VCaP (cell line): ENCODE data around the gene EPC1.

Source experiments
- H3K27ac ChIP-seq: fragments of 450-650 bp; 2 replicates; pipeline ENCODE4 v1.5.1; 2017
- TF ChIP-seq, protein P1 (sequence below): fragments of 450-650 bp; conservative IDR thresholded peaks from 2 replicates; pipeline ENCODE4 v1.5.1; 2017; ENCODE audit warnings: mild to moderate bottlenecking, moderate library complexity

Gene EPC1

DNA sequence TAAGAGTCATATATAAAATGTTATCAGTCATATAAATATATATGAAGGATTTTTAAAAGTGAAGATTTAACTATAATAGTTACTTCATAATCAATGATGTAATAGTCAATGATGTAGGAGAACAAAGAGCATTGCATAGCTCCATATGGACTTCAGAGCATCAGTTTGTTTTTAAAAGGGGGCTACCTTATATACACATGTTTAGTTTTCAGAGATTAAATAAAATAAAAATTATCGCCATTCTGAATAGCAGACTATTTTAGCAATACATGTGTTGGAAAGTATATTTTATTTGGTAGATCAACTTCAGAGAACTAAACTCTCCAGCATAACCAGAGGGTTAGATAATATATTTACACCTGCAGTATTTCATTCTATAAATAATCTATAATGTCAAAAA, 29.1 kb upstream of the EPC1 start:
- TF ChIP-seq, protein P1, sequence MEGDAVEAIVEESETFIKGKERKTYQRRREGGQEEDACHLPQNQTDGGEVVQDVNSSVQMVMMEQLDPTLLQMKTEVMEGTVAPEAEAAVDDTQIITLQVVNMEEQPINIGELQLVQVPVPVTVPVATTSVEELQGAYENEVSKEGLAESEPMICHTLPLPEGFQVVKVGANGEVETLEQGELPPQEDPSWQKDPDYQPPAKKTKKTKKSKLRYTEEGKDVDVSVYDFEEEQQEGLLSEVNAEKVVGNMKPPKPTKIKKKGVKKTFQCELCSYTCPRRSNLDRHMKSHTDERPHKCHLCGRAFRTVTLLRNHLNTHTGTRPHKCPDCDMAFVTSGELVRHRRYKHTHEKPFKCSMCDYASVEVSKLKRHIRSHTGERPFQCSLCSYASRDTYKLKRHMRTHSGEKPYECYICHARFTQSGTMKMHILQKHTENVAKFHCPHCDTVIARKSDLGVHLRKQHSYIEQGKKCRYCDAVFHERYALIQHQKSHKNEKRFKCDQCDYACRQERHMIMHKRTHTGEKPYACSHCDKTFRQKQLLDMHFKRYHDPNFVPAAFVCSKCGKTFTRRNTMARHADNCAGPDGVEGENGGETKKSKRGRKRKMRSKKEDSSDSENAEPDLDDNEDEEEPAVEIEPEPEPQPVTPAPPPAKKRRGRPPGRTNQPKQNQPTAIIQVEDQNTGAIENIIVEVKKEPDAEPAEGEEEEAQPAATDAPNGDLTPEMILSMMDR: no peak

DNA sequence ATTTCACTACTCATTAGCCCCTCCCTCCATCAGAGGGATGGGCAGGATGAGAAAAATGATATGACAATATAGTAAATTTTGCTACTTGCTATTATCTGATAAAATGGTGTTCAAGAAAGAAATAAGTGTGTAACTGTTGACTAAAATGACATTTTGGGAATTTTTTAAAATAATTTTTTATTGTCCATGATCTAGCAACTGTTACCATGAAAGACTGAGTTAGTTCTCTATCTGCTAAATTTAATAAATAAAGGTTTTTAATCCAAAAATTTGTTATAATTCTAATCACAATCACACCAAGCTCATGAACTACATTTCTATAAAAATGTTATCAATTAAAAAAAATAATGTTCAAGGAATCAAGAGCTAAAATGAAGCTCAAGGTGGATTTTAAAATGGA, 28.7 kb upstream of the EPC1 start:
- TF ChIP-seq, protein P1: no peak
- no peak overlapping the region for H3K27ac ChIP-seq

More for the DNA sequence above, 29.1 kb upstream of the EPC1 start:
- H3K27ac ChIP-seq: peak overlapping the region; percentile 97; the same call in 1 of the 2 replicates

DNA sequence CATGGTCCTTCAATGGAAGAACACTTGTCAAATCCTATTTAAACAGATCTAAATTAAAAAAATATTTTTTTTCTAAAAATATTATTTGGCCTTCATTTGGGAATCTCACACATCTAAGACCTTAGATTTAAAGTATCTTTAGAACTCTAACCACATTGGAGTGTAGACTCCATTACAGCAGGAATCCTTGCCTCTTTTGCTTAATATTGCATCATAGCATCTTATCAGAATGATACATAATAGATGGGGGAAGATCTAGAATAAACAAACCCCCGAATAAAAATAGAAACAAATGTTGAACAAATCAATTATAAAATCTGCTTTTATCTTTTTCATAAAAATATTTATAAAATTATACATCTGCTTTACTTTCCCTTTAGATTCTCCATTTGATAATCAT, 27.6 kb upstream of the EPC1 start:
- H3K27ac ChIP-seq: no peak overlapping the region
- TF ChIP-seq, protein P1: no peak

DNA sequence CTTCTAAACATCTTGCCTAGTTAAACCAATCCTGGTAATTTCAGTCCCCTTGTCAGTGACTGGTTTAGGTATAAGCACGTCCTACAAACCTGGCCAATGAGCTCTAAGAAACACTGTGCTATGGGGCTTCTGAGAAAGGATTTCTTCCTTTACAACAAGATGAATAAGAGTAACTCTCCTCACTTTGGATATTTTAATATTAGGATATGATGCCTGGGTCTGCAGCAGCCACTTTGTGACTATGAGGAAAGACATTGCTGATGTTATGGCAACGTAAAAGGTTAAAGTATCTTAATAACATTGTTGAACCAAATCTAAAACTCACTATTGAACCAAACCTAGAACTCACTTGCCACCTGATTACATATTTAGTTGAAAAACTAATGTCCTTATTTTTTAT, 26.5 kb upstream of the EPC1 start:
- no peak overlapping the region for H3K27ac ChIP-seq
- TF ChIP-seq, protein P1: no peak

DNA sequence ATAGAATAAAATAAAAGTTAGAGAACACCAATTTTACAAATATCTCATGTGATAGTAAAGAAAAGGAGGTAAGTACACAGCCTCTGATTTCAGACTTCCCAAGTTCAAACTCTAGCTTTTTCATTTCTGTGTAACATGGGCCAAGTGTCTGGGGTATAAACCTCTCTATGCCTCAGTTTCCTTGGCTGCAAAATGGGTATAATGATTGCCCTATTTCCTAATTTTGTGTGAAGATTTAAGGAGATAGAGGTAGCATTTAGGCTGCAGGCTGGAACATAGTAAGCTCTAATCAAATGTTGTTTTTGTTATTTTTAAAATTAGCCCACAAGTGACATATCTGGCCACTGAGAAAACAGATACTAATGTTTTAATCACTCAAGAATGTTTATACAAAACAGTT, 26.1 kb upstream of the EPC1 start:
- H3K27ac ChIP-seq: no peak overlapping the region
- TF ChIP-seq, protein P1: no peak

DNA sequence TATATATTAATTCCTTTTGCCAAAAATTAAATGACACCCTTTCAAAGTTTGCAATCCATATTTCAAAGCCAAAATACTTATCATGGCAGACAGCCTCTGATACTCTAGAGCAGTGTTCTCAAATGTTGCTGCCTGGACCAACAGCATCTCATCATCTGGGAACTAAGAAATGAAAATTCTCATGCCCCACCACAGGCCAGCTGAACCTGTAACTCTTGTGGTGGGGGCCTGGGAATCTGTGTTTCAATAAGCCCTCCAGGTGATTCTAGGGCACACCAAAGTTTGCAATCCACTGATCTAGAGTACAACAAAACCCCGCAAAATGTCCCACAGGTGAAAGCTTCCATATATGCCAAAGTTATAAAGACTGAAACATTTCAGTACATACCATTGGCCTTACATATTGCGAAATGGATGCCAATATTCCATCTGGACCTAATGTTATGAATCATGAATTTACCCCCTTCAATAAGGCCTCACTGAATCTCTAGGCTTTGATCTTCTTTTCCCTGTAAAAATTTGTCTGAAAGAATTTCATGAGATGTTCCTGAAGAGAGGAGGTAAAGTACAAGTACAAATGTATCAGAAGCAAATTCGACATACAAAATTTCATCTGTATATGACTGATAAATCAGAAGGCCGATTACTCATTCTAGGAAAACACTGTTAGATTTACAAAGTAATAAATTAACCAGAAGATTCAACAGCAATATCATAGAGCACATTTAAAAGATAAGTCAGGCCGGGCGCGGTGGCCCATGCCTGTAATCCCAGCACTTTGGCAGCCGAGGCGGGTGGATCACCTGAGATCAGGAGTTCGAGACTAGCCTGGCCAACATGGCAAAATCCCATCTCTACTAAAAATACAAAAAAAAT, 25.3 kb upstream of the EPC1 start:
- TF ChIP-seq, protein P1: no peak
- H3K27ac ChIP-seq: no peak overlapping the region

DNA sequence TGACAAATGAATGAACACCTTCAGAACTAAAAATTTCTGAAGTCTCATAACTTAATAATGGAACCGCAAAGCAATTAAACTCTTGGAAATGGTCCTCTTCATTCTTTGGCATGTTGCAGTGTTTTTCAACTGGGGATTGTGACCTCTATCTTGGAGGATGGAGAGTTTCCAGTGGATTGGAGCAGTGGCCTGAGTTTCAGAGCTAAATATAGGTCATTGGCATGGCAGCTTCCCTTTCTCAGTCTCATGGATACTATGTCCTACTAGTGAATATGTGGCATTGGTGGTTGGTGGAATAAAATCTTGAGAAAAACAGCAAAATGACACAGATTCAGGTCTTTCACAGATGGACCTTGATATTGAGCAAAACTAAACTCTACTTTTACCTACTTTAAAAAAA, 24.1 kb upstream of the EPC1 start:
- TF ChIP-seq, protein P1: no peak
- no peak overlapping the region for H3K27ac ChIP-seq
